Upper lobe of left lung (tissue), 4 donors: ENCODE results near the gene BLTP1.

Experiments used
- CTCF ChIP-seq, 6 experiments: fragments of 450-650 bp in 4 of 6; fragments of 200-600 bp in 2 of 6; sonication (generic) in 2 of 6; IDR thresholded peaks; one replicate each; pipeline ENCODE4 v1.5.1; 2016 to 2019; ENCODE audit warnings: antibody characterized with exemption in 6 of 6
- EP300 ChIP-seq, 4 donors: sonication (generic); formaldehyde crosslinking; IDR thresholded peaks; one replicate each; pipeline ENCODE4 v1.5.1; 2017; ENCODE audit warnings: antibody characterized with exemption in 4 of 4, control low read depth in 2 of 4
- POLR2A ChIP-seq, 4 donors: fragments of 450-650 bp; IDR thresholded peaks; one replicate each; pipeline ENCODE4 v1.5.1; 2016 to 2017; ENCODE audit warnings: antibody characterized with exemption in 4 of 4, mild to moderate bottlenecking in 2 of 4
- POLR2AphosphoS5 ChIP-seq, 2 donors: sonication (generic); formaldehyde crosslinking; IDR thresholded peaks; one replicate each; pipeline ENCODE4 v1.5.1; 2017; ENCODE audit warnings: antibody characterized with exemption in 2 of 2

- TF ChIP-seq CTCF (IDR thresholded peaks at IDR 0.05) = no peak
- no peak for TF ChIP-seq POLR2A (IDR thresholded peaks at IDR 0.05)
- no peak for TF ChIP-seq POLR2AphosphoS5 (IDR thresholded peaks at IDR 0.05)
- TF ChIP-seq EP300 (IDR thresholded peaks at IDR 0.05) = no peak
These were observed 23.1 kb upstream of the BLTP1 start for GRCh38 chr4:122129061-122129460.
